GM19467 (cell line): Measurements from ENCODE around the gene IQSEC3.
"Not testable (repeated sequence)": the region's sequence is repeated elsewhere in the genome, so short reads cannot be mapped to it uniquely, and the experiment has no call there.

Source experiments
- ATAC-seq: cut with Tn5 transposase; IDR thresholded peaks from one replicate; pipeline ENCODE4 v1.9.1; 2021; ENCODE audit warnings: mild to moderate bottlenecking, moderate library complexity; ENCODE audit not compliant: unreplicated experiment

The IQSEC3 gene

DNA sequence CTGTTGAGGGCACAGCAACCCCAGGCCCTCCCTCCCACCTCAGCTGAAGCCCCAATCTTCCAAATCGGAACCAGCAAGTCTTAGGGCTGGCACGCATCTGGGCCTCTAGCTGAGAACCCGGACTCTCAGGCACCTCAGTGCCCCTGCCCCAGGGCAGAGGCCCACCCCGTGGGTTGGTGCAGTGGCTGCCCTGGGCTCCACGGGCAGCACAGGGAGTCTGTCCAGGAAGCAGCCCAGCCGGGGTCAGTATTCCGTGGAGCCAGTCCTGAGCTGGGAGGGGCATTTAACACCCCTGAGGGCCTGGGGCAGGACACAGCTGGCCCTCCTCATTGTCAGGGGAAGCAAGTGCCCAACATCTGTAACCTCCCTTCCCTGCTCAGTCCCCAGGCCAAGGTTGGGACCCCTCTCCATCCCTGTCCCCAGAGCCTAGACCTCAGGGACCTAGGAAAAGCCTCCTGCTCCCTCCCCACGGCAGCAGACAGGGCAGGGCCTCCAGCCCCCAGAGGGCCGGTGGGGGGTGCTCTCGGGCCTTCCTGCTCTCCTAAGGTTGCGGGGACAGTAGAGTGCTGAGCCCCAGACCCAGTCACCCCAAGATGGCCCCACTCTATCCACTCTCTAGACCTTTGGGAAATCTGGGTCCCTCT is 110.9 kb downstream of the IQSEC3 start:
- no peak for ATAC-seq

DNA sequence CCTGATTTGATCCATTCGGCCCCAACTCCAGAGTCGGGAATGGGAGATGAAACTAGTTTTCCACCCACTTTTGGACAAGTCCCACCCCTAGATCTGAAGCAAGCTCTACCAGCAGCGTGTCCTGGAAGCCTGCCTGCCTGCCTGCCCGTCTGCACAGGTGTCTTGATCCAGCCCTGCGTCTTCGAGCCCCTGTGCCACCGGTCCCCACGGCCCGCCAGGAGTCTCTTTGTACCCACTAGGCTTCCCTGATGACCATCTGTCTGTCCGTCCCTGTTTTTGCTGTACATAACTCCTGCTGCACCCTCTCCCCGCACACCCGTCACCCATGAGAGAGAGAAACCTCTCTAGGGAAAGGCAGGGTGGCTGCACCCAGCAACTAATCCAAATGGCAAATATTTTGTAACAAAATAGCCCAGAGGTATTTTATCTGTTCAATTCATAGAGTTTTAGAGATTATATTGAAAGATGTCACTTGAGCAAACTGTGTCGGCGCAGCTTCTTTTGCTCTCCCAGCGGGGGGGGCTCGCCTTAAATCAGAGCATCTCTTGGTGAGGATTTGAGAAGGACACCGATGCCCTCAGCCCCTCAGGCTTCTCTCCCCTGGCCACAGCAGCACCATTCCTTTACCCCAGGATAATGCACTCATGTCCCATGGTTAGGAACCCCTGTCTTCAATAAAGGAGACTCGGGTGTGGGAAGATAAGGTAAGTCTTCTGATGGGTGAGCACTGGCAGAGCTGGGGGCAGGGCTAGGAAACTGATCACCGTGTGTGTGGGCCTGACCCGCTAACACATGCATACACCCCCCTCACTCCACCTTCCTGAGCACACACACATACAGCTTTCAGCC is 111.6 kb downstream of the IQSEC3 start:
- ATAC-seq = no peak

DNA sequence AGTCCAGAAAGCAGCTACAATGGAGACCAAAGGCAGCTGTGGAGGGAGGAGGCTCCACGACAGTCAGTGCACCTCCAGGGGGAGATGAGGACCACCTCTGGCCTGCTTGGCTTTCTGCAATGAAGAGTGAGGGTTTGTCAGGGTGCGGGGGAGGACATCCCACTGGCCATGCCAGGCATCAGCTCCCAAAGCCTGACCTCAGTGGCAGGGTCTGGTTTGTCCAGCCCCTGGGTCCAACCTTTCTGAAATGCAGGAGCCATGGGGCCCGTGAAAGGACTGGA is 112.2 kb downstream of the IQSEC3 start:
- no peak for ATAC-seq

DNA sequence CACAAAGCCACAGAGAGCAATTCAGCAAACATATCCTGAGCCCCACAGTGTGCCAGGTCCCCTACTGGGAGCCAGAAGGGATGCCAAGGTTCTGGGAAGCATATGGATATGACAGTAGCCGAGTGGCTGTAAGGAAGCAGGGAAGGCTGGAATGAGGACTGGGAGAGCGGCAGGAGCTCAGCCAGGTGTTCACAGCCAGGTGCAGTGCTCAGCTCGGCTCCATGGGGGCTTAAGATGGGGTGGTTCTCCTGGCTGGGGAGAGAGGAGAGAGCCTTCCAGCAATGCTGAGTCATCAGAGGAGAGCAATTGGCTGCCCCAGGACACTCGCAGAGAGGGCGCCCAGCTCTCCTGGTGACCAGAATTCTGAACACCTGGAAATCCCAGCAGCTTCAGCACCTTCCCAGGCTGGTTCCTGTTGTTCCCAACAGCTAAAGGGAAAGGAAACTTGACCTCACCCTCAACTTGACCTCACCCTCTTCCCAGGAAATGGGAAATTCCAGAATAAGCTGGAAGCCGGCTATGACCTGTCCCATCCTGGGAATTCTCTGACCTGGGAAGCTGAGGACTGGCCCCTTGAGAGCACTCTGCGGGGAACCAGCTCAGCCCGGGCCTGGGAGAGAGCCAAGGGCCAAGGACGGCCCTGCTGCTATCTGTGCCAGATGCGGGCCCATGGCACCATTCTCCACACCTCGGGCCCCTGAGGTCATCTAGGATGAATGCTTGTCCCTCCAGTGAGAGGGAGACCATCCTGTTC is 112.7 kb downstream of the IQSEC3 start:
- ATAC-seq = no peak

DNA sequence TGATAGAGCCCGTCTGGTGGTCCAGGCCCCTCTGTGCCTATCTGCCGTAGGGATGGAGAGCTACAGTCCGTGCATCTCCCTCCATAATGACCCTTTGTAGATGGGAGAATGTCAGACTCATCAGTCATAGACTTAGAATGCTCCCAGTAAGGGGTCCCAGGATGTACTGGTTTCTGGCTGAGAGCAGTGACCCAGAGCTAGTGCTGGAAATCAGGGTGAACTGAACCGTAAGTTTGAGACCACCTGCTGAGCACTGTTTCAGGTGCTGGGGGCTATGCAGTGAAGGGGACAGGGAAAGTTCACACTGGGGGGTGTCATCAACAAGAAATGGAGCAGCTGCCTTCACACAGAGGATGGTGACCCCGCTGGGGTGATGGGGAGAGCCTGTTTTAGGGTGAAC is 113.3 kb downstream of the IQSEC3 start:
- no peak for ATAC-seq

DNA sequence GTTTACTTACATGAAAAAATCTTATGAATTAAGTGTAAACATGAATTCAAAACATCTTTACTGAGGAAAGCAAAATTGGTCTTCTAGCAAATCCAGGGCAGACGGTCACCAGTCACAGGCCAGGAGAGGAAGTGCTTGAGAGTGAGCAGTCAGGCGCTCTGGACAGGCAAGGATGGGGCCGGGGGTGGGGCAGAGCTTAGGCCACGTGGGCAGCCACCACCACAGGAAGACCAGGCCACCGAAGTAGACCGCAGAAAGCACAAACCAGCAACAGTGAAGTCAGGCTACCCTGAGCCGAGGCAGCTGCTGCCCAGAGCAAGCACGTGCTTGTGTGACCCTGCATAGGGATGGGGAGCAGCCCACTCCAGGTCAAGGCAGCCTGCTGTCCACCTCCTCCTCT is 113.9 kb downstream of the IQSEC3 start:
- no peak for ATAC-seq

DNA sequence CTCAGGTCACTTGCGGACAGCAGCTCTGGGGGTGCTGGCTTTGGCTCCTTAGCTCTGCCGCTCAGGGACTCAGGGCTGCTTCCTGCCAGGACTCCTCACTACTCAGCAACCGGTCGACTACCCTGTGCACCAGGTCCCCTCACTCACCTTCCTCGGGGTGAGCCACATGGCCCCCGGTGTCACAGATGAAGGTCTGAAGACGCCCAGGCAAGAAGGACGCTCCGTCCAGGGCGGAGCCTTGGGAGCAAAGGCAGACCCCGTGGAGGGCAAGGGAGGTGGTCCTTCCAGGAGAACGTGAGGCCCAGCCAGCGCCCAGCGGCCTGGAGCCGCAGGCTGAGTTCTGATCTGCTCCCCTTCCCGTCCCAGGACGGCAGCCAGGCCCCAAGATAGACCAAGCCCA is 115.4 kb downstream of the IQSEC3 start:
- no peak for ATAC-seq

DNA sequence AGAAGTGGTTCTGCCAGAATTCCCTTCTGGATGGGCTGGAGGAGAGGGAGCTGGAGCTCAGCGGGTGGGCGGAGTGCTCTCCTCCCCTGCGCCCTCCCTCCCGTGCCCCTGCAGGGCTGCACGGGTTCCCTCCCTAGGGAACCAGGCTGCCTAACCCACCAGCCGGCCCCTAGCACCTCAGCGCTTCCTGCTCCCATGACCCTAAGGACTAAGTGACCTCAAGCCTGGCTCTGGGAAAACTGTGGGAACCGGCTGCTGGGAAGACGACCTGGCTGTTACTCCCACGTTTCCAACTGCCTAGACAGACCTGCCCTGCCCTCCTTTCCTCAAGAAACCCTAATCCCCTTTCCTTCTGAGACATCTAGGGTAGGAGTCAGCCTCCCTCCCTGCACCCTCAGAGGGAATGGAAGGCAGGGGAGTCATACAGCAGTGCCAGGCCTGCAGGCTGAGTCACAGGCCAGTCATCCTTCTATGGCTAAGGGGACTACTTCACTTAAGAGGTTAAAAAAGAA is 115.9 kb downstream of the IQSEC3 start:
- no peak for ATAC-seq

DNA sequence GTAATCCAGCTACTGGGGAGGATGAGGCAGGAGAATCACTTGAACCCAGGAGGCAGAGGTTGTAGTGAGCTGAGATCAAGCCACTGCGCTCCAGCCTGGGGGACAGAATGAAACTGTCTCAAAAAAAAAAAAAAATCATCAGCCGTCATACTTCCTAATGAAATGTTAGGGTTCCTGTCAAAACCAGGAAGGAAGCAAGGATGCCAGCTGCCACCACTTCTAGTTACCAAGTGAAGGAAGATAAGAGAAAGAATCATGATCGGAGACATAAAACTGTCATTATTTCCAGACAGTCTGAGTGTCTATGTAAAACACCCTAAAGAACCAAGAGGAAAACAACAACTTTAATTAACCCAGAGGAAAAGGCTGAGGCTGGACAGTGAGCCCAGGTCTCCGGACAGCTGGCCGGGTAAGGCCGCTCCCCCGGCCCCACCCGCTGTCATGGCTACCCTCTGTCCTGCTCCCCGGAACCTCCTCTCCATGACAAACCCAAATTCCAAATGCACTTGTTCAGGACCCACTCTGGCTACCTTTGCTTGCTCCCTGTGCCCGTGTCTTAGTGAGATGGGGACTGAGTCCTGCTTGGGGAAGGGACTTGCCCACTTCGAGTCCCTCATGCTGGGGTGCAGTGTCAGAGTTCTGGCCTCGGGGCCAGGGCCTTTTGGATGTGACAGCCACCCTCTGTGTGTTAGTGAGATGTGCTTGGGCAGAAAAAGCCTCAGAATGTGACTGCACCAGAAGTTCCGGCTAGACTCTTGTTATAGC is 118.4 kb downstream of the IQSEC3 start:
- ATAC-seq = no peak

DNA sequence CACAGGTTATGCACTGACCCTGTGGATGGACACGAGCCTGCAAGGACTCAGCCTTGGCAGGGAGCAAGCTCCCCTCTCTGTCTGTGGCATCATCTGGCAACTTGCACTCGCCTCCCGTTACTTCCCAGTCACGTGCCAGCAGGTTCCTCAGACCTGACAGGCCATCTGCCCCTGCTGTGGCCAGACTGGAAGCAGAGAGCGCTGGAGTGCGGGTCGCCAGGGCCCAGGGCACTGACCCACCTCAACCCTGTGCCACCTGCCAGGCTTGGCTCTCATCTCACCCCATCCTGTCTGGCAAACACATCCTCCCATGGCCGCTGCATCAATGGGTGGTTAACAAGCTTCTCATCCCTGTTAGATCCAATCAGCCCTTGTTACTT is 119.0 kb downstream of the IQSEC3 start:
- no peak for ATAC-seq

DNA sequence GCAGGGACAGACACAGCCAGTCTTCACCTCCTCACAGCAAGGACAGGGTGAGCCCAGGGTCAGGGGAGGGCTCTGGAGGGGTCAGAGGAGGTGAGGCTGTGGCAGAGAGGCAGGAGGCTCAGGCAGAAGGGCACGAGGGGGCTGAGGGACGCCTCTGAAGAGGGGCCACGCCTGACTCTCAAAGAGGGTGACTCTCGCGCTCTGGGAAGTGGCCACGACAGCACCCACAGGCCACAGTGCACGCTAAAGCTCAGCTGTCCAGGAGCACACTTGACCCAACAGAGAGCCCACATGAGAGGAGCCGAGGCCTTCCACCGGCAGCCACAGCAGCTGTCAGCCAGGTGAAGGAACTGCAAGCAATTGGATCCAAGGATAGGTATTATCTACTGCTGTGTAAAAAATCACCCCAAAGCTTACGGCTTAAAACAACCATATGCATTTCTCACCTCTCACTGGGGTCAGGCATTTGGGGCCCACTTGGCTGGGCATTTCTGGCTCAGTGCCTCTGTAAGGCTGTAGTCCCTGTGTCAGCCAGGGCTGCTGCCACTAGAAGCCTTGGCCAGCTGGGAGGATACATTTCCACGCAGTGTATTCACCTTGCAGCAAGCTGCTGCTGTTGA is 119.5 kb downstream of the IQSEC3 start:
- ATAC-seq = no peak

DNA sequence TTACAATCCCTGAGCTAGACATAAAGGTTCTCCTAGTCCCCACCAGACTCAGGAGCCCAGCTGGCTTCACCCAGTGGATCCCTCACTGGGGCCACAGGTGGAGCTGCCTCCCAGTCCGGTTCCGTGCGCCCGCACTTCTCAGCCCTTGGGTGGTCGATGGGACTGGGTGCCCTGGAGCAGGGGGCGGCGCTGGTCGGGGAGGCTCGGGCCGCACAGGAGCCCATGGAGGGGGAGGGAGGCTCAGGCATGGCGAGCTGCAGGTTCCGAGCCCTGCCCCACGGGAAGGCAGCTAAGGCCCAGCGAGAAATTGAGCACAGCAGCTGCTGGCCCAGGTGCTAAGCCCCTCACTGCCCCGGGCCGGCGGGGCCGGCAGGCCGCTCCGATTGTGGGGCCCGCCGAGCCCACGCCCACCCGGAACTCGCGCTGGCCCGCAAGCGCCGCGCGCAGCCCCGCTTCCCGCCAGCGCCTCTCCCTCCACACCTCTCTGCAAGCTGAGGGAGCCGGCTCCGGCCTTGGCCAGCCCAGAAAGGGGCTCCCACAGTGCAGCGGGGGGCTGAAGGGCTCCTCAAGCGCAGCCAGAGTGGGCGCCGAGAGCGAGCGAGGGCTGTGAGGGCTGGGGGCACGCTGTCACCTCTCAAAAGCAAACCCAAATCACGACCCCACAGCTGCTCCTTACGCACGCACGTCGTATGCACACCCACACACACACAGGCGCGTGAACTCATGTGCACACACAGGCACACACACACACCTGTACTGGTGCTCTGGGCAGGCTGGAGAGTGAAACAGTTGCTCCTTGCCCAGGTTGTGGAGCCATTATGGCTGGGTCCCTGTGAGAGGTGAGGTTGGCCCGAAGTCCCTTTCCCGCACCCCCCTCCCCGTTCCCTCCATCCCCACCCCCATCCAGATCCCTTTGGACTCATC is 121.7 kb downstream of the IQSEC3 start:
- ATAC-seq = not testable (repeated sequence)

DNA sequence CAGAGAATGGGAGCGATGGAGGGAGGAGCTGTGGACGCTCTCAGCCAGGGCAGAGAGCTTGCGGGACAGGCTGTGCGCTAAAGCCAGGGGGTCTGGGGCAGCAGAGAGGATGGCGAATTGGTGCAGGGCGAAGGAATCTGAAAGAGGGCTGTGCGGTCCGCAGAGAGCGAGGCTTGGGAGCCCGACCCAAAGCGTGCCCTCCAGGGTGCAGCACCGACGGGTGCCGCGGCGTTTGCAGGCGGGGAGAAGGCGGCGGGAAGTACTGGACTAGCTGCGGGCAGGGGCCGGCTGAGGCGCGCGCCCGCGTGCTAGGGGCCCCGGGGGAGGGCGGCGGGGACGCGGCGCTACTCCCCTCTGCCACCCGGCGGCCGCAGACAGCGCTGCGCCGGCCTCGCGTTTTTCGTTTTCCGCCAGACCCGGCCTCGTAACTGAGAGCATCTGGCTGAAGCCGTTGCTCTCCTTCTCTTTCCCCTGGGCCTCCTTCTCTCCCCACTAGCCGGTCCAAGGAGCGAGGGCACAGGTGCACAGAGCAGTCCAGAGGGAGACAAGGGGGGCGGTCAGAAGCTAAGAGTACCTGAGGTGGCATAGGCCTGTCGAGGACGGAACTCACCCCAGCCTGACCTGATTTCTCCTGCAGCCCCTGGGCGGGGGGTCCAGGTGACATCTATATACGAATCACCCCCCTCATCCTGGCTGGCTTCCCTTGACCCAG is 122.5 kb downstream of the IQSEC3 start:
- no peak for ATAC-seq

DNA sequence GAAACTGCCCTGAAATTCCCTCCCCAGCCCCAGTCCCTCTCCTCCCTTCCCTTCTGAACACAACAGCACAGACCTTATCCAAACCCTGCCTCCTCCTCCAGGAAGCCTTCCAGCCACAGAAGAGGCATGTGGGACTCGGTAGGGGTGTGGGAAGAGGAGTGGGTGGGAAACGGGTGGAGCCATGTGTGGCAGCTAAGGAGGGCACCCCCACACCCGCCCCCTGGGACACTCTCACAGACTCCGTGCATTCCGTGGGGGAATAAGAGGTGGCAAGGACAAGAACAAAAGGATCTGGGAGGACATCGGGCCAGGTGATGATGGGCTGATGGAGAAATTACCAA is 123.0 kb downstream of the IQSEC3 start:
- ATAC-seq = no peak

DNA sequence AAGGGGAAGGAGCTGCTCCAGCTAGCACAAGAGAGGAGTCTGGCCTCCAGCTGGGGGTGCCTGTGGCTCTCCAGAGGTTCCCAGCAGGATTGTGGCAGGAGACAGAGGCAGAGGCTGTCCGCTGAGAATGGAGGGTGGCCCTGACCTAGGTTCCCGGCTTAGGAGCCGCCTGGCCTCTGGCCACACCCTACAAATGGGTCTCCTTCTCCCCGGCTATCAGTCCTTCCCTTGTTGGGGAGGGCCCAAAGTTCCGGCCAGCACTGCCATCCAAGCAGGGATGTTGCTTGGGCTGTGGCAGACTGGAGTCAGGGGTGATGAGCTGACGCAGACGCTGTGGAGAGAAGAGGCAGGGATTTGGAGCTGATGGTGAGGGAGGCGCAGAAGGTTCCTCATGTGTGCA is 124.3 kb downstream of the IQSEC3 start:
- no peak for ATAC-seq

DNA sequence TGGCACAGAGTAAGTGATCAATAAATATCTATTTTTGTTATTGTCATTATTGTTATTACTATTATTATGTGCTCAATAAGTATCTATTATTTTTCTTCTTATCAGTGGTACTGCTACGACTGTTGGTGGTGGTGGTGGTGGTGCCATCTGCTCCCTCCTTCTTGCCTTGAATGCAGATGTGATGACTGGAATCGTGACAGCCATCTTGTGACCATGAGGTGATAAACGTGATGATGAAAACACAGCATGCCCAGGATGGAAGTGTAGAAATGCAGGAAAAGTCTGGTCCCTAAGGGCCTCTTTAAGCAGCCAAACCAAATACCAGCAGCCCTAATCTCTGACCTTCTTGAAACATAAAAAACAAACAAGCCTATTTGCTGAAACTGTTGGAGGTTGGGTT is 125.0 kb downstream of the IQSEC3 start:
- ATAC-seq = no peak

DNA sequence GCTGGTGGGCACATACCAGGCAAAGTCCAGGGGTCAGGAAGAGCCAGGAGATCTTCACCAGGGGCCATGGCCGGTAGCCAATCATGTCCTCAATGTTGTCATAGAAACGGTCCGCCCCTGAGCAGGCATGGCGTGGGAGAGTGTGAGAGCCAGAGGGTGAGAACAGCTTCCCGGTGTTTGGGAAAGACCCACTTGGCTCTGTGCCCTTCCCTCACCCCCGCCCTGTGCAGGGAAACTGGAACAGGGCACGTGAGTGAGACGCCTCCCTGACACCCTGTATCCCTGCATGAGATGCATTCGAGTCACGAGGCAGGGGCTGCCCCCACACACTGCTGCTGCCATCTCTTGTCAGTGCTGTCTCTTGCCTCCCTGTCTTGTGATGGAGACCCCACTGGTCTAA is 126.7 kb downstream of the IQSEC3 start:
- ATAC-seq = no peak

DNA sequence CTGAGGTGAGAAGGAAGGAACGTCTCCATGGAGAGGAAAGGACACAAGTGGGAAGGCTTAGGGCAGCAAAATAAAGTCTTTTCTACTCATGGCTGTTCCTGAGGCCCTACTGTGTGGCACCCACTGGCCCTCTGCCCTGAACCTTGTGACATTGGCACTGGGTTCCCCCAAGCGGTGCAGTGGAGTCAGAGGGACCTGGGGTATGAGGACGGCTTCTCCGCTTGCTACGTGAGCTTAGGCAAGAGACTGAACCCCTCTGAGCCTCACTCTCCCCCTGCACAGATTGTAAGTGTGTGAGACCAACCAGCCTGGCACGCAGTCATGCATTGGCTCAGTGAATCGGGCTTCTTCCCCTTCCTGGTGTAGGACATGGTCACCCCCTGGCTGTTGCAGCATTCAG is 127.7 kb downstream of the IQSEC3 start:
- no peak for ATAC-seq

DNA sequence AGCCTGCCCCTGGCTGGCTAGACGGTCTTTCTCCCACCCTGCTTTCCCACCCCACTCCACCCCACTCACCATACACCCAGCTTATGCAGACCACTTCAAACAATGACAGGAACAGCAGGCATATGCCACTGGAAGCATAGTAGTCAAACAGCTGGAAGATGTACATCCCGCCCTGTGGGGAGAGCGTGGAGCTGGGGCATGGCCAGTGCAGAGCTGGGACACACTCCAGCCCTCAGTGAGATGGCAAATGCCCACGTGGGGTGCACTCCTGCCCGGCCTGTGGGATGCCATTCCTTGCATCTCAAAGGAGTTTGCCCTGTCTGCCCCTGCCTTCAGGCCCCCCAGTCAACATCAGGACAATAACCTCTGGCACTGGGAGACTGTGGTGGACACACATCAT is 128.6 kb downstream of the IQSEC3 start:
- no peak for ATAC-seq
